GM10266 (cell line): ENCODE data around the gene ACTMAP.
A peak's percentile ranks its signal among the peaks of the same experiment; 100 is the strongest.
"Not testable (repeated sequence)": the region's sequence is repeated elsewhere in the genome, so short reads cannot be mapped to it uniquely, and the experiment has no call there.

Experiments used
- DNase-seq: peaks from one replicate; pipeline ENCODE4 v3.0.0; 2012; ENCODE audit errors: extremely low spot score
- CTCF ChIP-seq: IDR thresholded peaks from 2 replicates; pipeline ENCODE4 v1.5.1; 2012; ENCODE audit warnings: mild to moderate bottlenecking, low read depth; ENCODE audit not compliant: control insufficient read depth, insufficient read depth; ENCODE audit errors: missing control alignments

The ACTMAP gene

GRCh38 chr19:40778706-40779284 lies 28.5 kb upstream of the ACTMAP start:
- no peak for DNase-seq
- TF ChIP-seq CTCF = no peak

GRCh38 chr19:40777937-40778705 lies 27.8 kb upstream of the ACTMAP start, which contains the start of gene RAB4B:
Gene RAB4B, plus strand, starts transcription at chr19:40778247. Its CDS starts 129 bp downstream, at chr19:40778376.
- peak; percentile 94 for DNase-seq
- no peak for TF ChIP-seq CTCF

GRCh38 chr19:40777645-40777936 lies 27.3 kb upstream of the ACTMAP start:
- DNase-seq = no peak

GRCh38 chr19:40776932-40777644 lies 26.8 kb upstream of the ACTMAP start:
- TF ChIP-seq CTCF = no peak
- peak; percentile 87 for DNase-seq

More at GRCh38 chr19:40777645-40777936, 27.3 kb upstream of the ACTMAP start:
- TF ChIP-seq CTCF = no peak

GRCh38 chr19:40776364-40776763 lies 26.1 kb upstream of the ACTMAP start:
- TF ChIP-seq CTCF = no peak
- DNase-seq = no peak

GRCh38 chr19:40775632-40776022 lies 25.4 kb upstream of the ACTMAP start:
- no peak for DNase-seq
- no peak for TF ChIP-seq CTCF

- no peak for DNase-seq
- no peak for TF ChIP-seq CTCF
Observed at GRCh38 chr19:40774916-40775631, 24.8 kb upstream of the ACTMAP start, which contains the start of gene MIA. Gene MIA, plus strand, starts transcription at chr19:40775521. Its CDS starts 22 bp downstream, at chr19:40775543.

GRCh38 chr19:40771101-40771862 lies 21.0 kb upstream of the ACTMAP start:
- not testable (repeated sequence) for DNase-seq
